BLaER1 (cell line): ENCODE data around the gene TMEM198.

Experiments
- H3K27ac ChIP-seq: shearing (Covaris generic); formaldehyde crosslinking; 2 replicates; pipeline ENCODE4 v1.8.1; 2022
- H3K27me3 ChIP-seq: shearing (Covaris generic); formaldehyde crosslinking; 2 replicates; pipeline ENCODE4 v1.8.1; 2022
- H3K36me3 ChIP-seq: shearing (Covaris generic); formaldehyde crosslinking; 2 replicates; pipeline ENCODE4 v1.8.1; 2022
- H3K4me1 ChIP-seq: shearing (Covaris generic); formaldehyde crosslinking; 2 replicates; pipeline ENCODE4 v1.8.1; 2022
- H3K4me2 ChIP-seq: shearing (Covaris generic); formaldehyde crosslinking; 2 replicates; pipeline ENCODE4 v1.8.1; 2022
- H3K4me3 ChIP-seq: shearing (Covaris generic); formaldehyde crosslinking; 2 replicates; pipeline ENCODE4 v1.8.1; 2022
- H3K9ac ChIP-seq: shearing (Covaris generic); formaldehyde crosslinking; 2 replicates; pipeline ENCODE4 v1.8.1; 2022
- H3K9me3 ChIP-seq: shearing (Covaris generic); formaldehyde crosslinking; 2 replicates; pipeline ENCODE4 v1.8.1; 2022
- H4K20me1 ChIP-seq: shearing (Covaris generic); formaldehyde crosslinking; 2 replicates; pipeline ENCODE4 v1.8.1; 2022
- Cebpa-rat ChIP-seq: shearing (Covaris generic); IDR thresholded peaks from 2 replicates; pipeline ENCODE4 v1.8.1; 2022

TMEM198 gene

DNA sequence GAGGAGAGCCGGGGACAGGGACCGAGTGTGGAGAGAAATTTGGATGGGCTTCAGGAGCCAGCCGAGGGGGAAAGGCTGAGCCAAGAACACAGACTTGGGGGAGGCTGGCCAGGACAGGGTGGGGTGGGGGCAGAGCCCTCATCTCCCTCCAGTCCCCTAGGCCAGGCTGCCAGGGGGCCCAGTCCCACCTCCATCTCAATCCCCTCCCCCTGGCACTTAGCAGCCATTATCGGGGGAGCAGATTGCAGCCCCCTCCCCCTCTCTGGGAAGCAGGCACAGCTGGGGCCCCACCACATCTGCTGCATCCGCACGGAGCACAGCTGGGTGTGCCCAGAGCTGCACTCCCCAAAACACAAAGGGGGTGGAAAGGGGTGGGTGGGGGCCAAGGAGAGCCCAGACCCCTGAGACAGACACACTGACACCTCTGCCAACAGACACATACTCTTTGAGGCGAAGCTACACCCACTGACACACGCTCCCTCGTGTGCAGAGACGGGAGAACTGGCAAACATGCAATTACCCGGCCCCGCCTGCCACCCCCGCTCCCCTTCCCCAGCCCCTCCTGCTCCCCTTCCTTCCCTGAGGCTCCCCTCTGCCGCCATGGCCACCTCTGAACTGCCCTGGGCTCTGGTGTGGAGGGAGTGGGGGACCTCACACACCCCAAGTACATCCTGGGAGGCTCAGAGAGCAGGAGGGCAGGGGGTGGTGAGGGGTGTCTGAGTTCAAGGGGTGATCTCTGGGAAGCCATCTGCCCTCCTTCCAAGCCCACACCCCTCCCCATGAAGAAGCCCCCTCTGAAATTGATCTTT, 34.7 kb upstream of the TMEM198 start:
- peaks cover 62% of the 10 kb centered on the region for H3K4me1 ChIP-seq
- no peak for TF ChIP-seq Cebpa-rat
- peaks cover 30% of the 10 kb centered on the region for H3K36me3 ChIP-seq
- H3K9ac ChIP-seq: peak overlapping the region; percentile 38; the same call in 1 of the 2 replicates
- H3K9me3 ChIP-seq: no peaks in the 10 kb centered on the region
- peak overlapping the region; percentile 41; the same call in 1 of the 2 replicates for H3K4me3 ChIP-seq
- peak overlapping the region; percentile 19; the same call in 1 of the 2 replicates for H3K27ac ChIP-seq
- H4K20me1 ChIP-seq: no peaks in the 10 kb centered on the region
- no peaks in the 10 kb centered on the region for H3K27me3 ChIP-seq
- peak overlapping the region; percentile 98 for H3K4me2 ChIP-seq

- Histone ChIP-seq H3K9ac (peak overlapping the region; percentile 38), H3K4me2 (peak overlapping the region; percentile 98), H3K4me1 (peaks cover 70% of the 10 kb centered on the region), H3K27me3 (no peaks in the 10 kb centered on the region), H3K9me3 (no peaks in the 10 kb centered on the region), H3K36me3 (peaks cover 22% of the 10 kb centered on the region; the same call in 1 of the 2 replicates), H3K4me3 (peak overlapping the region; percentile 41; the same call in 1 of the 2 replicates), H4K20me1 (no peaks in the 10 kb centered on the region), H3K27ac (peak overlapping the region; percentile 49; the same call in 1 of the 2 replicates)
- TF ChIP-seq Cebpa-rat: no peak
These were observed 33.9 kb upstream of the TMEM198 start for GRCh38 chr2:219509780-219510511.

- Histone ChIP-seq H3K4me2 (peak overlapping the region; percentile 98), H3K27ac (peak overlapping the region; percentile 49; the same call in 1 of the 2 replicates), H3K4me1 (peaks cover 76% of the 10 kb centered on the region)
These were observed 33.2 kb upstream of the TMEM198 start for GRCh38 chr2:219510512-219511135.

DNA sequence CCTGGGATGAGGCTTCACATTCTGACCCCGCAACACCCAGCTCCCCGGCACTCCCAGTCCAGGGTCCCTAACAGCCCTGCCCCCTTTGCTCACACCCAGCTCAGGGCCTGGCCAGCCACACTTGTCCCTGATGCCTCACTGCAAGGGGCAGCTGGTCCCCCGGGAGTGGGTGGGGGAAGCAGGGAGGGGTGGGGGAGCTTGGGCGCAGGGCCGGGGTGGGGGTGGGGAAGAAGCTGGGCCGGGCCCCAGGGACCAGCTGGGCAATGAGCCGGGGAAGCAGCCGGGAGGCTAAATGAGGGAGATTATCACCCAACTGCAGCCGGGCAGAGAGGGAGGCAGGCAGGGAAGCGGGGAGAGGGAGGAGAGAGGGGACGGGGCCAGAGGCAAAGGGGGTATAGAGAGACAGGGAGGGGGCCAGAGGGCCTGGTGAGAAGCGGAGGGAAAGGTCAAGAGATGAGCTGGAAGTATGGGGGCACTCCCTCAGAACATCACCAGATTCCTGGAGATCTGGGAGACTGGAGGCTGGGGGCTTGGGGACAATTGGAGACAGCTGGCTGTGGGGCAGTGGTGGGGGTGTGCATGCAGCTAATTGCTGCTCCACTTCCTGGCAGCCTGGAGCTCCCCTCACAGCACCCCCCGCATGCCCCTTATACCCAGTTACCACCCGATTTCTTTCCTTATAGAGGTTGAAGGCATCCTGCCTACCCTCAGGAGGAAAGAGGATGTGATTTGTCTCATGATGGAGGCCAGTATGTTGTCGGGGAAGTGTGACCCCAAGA, 32.1 kb upstream of the TMEM198 start:
- peaks cover 88% of the 10 kb centered on the region for H3K4me1 ChIP-seq
- peak overlapping the region; percentile 98 for H3K4me2 ChIP-seq
- H3K27ac ChIP-seq: peak overlapping the region; percentile 75
- H4K20me1 ChIP-seq: no peaks in the 10 kb centered on the region
- no peak overlapping the region; the same call in 1 of the 2 replicates for H3K9ac ChIP-seq
- TF ChIP-seq Cebpa-rat: no peak
- peak overlapping the region; percentile 51 for H3K4me3 ChIP-seq
- H3K9me3 ChIP-seq: no peaks in the 10 kb centered on the region
- no peaks in the 10 kb centered on the region for H3K27me3 ChIP-seq
- H3K36me3 ChIP-seq: peaks cover 4% of the 10 kb centered on the region; the same call in 1 of the 2 replicates

More at GRCh38 chr2:219510512-219511135, 33.2 kb upstream of the TMEM198 start:
- peak overlapping the region; percentile 38 for H3K9ac ChIP-seq
- H3K9me3 ChIP-seq: no peaks in the 10 kb centered on the region
- H3K36me3 ChIP-seq: peaks cover 15% of the 10 kb centered on the region; the same call in 1 of the 2 replicates
- H4K20me1 ChIP-seq: no peaks in the 10 kb centered on the region
- H3K4me3 ChIP-seq: peak overlapping the region; percentile 41
- TF ChIP-seq Cebpa-rat: no peak
- no peaks in the 10 kb centered on the region for H3K27me3 ChIP-seq

DNA sequence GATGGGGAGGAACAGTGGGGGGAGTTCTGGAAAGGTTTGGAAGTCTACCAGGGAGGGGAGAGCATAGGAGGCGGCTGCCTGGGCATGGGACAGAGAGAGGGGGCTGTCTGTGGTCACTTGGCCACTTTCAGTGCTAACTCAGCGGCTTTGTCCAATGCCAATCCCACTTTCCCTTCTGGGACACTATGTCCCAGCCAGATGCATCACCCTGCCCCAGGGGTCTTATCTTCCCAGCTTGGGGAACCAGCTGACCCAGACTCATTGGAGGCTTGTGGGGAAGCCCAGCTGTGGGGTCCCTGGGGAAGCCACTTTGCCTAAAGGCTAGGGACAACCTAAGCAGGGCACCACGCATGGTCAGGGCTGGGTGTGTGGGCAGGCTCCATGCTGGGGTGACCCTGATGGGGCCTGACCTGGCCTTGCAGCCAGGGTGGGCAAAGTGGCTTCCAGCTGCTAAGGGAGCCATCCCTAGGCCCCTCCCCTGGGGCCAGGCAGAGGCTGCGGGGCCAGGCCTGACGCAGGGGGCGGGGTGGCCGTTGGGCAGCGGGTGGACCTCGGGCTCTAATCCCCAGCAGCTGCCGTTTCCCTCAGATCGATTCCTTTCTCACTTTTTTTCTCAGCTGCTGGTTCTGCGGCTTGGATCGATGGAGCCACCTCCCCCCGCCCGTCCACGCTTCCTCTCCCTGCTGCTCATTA, 31.2 kb upstream of the TMEM198 start:
- Histone ChIP-seq H3K4me2 (peak overlapping the region; percentile 98), H3K9me3 (no peaks in the 10 kb centered on the region), H3K36me3 (no peaks in the 10 kb centered on the region), H3K9ac (no peak overlapping the region; the same call in 1 of the 2 replicates), H3K4me1 (peaks cover 97% of the 10 kb centered on the region), H3K4me3 (peak overlapping the region; percentile 51), H3K27ac (peak overlapping the region; percentile 75; the same call in 1 of the 2 replicates), H3K27me3 (no peaks in the 10 kb centered on the region), H4K20me1 (no peaks in the 10 kb centered on the region)
- TF ChIP-seq Cebpa-rat: no peak

DNA sequence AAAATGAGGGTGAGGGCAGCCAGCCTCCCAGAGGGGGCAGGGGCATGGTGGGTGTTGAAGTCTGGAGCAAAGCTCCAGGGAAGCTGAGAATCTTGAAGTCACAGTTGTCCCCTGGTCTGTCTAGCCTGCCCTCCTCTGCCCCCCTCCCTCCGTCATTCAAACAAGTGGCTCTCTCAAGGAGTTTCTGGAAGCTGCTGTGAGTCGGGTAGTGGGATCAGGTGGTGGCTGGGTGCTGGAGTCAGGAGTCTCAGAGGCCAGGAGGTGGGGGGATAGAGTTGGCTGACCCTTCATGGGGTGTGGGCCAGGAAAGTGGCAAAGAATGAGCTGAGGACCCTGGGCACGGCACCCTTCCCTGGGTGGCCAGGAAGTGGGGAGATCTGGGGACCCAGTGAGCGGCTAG, 30.0 kb upstream of the TMEM198 start:
- H3K27me3 ChIP-seq: no peaks in the 10 kb centered on the region
- H3K4me1 ChIP-seq: peaks cover 99% of the 10 kb centered on the region
- peak overlapping the region; percentile 98 for H3K4me2 ChIP-seq
- no peak for TF ChIP-seq Cebpa-rat
- no peaks in the 10 kb centered on the region for H4K20me1 ChIP-seq
- peak overlapping the region; percentile 53; the same call in 1 of the 2 replicates for H3K27ac ChIP-seq
- peak overlapping the region; percentile 48 for H3K4me3 ChIP-seq
- H3K9me3 ChIP-seq: no peaks in the 10 kb centered on the region
- peak overlapping the region; percentile 38; the same call in 1 of the 2 replicates for H3K9ac ChIP-seq
- no peaks in the 10 kb centered on the region for H3K36me3 ChIP-seq

GRCh38 chr2:219514196-219514761, 29.5 kb upstream of the TMEM198 start, which contains the start of gene ASIC4:
ASIC4 (plus strand) TSS chr2:219514482; CDS start chr2:219514725, 243 bp downstream.
- TF ChIP-seq Cebpa-rat: no peak
- no peaks in the 10 kb centered on the region for H3K9me3 ChIP-seq

DNA sequence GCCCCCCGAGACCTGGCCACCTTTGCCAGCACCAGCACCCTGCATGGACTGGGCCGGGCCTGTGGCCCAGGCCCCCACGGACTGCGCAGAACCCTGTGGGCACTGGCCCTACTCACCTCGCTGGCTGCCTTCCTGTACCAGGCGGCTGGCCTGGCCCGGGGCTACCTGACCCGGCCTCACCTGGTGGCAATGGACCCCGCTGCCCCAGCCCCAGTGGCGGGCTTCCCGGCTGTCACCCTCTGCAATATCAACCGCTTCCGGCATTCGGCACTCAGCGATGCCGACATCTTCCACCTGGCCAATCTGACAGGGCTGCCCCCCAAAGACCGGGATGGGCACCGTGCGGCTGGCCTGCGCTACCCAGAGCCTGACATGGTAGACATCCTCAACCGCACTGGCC, 29.0 kb upstream of the TMEM198 start:
- no peaks in the 10 kb centered on the region for H4K20me1 ChIP-seq
- no peaks in the 10 kb centered on the region for H3K9me3 ChIP-seq
- H3K9ac ChIP-seq: no peak overlapping the region; the same call in 1 of the 2 replicates
- H3K4me3 ChIP-seq: no peak overlapping the region
- peak overlapping the region; percentile 98 for H3K4me2 ChIP-seq
- H3K27me3 ChIP-seq: no peaks in the 10 kb centered on the region
- H3K27ac ChIP-seq: no peak overlapping the region
- TF ChIP-seq Cebpa-rat: no peak
- H3K36me3 ChIP-seq: no peaks in the 10 kb centered on the region
- peaks cover 88% of the 10 kb centered on the region for H3K4me1 ChIP-seq

More at GRCh38 chr2:219514196-219514761, 29.5 kb upstream of the TMEM198 start, which contains the start of gene ASIC4:
- H3K9ac ChIP-seq: peak within 1 kb of the TSS; percentile 38; the same call in 1 of the 2 replicates
- H3K4me2 ChIP-seq: peak within 1 kb of the TSS; percentile 98
- H3K4me3 ChIP-seq: peak within 1 kb of the TSS; percentile 48
- no peaks in the 10 kb centered on the region for H3K36me3 ChIP-seq
- H4K20me1 ChIP-seq: no peaks in the 10 kb centered on the region
- peaks cover 94% of the 10 kb centered on the region for H3K4me1 ChIP-seq
- peak within 1 kb of the TSS; percentile 53; the same call in 1 of the 2 replicates for H3K27ac ChIP-seq
- H3K27me3 ChIP-seq: no peaks in the 10 kb centered on the region
